Left lung (tissue), 10 donors: Measurements from ENCODE around the gene PTPRZ1. TPM values are rescaled to one million over a fixed set of nuclear protein-coding genes. Genes with fewer than 3 reads are reported as not detected.

Experiments used
- ATAC-seq: fragments of 200-7000 bp; cut with Tn5 transposase; one replicate; pipeline ENCODE4 v1.9.1; 2020; ENCODE audit warnings: moderate library complexity
- DNase-seq, 4 donors: peaks; one replicate each; pipeline ENCODE4 v3.0.0-alpha.2; 2013 to 2020
- H3K27ac ChIP-seq, 2 donors: fragments of 200-600 bp; sonication (generic) in 1 of 2; one replicate each; pipeline versions ENCODE4 v1.5.0 to v1.8.0; 2020 to 2021
- H3K27me3 ChIP-seq, 2 donors: fragments of 200-600 bp; sonication (generic) in 1 of 2; one replicate each; pipeline versions ENCODE4 v1.5.0 to v1.8.0; 2020 to 2021
- H3K36me3 ChIP-seq, 2 donors: fragments of 200-600 bp; sonication (generic) in 1 of 2; one replicate each; pipeline versions ENCODE4 v1.5.0 to v1.8.0; 2020 to 2021
- H3K4me1 ChIP-seq, 2 donors: fragments of 200-600 bp; one replicate each; pipeline ENCODE4 v1.8.0; 2021
- H3K4me3 ChIP-seq, 2 donors: fragments of 200-600 bp; sonication (generic) in 1 of 2; one replicate each; pipeline versions ENCODE4 v1.5.0 to v1.8.0; 2020 to 2021; ENCODE audit warnings: mild to moderate bottlenecking in 1 of 2
- H3K9me3 ChIP-seq, 2 donors: fragments of 200-600 bp; sonication (generic) in 1 of 2; one replicate each; pipeline versions ENCODE4 v1.5.0 to v1.8.0; 2020 to 2021
- CTCF ChIP-seq, 2 donors: fragments of 200-600 bp; sonication (generic) in 1 of 2; IDR thresholded peaks; one replicate each; pipeline versions ENCODE4 v1.5.0 to v1.8.0; 2021; ENCODE audit warnings: antibody characterized with exemption in 2 of 2
- intact Hi-C, 2 donors: fragments of 100-400 bp; cut with DNase I; formaldehyde crosslinking; loops; one replicate each; pipeline versions ENCODE4 v1.11.2 to v1.14.2; 2022
- polyA plus RNA-seq, 6 donors: library from polyadenylated mRNA; unstranded; fragments of 120-200 nt; gene quantifications; one replicate each; pipeline ENCODE4 v1.2.1, GENCODE V29; 2013; ENCODE audit not compliant: insufficient read length in 6 of 6
- total RNA-seq, 2 donors: library from RNA; stranded (reverse); fragmentation: NEBNext Ultra II Directional; extraction: Animal tissue kit (Norgen Biotek cat#: 25700); gene quantifications; one replicate each; pipeline ENCODE4 v1.2.1, GENCODE V29; 2021
- donor health status: DM: no; HTN: yes; CAD: no.
- donor health status: DM: no; HTN: no; CAD: no.

Gene PTPRZ1
- total and polyA plus RNA-seq, 8 donors, result 0.55 to 96.9 (median 68.8) TPM

GRCh38 chr7:122064971-122065370, 192.0 kb downstream of the PTPRZ1 start:
- no peaks in the 10 kb centered on the region for H3K9me3 ChIP-seq
- no peak for ATAC-seq
- no peak overlapping the region for H3K27ac ChIP-seq
- H3K27me3 ChIP-seq, result no peaks in the 10 kb centered on the region
- no peak for TF ChIP-seq CTCF (IDR thresholded peaks at IDR 0.05)
- no peak for DNase-seq
- H3K36me3 ChIP-seq, result no peaks in the 10 kb centered on the region
- H3K4me3 ChIP-seq, result no peak overlapping the region
- H3K4me1 ChIP-seq, result no peaks in the 10 kb centered on the region
- intact Hi-C loops, result no loop called here

- DNase-seq (no peak), ATAC-seq (no peak)
- Histone ChIP-seq H3K27ac (no peak overlapping the region), H3K4me3 (no peak overlapping the region), H3K4me1 (no peaks in the 10 kb centered on the region), H3K27me3 (no peaks in the 10 kb centered on the region), H3K36me3 (no peaks in the 10 kb centered on the region), H3K9me3 (no peaks in the 10 kb centered on the region)
- intact Hi-C loops, result no loop called here
- no peak for TF ChIP-seq CTCF (IDR thresholded peaks at IDR 0.05)
Observed at GRCh38 chr7:122067077-122067476, 194.1 kb downstream of the PTPRZ1 start.

- DNase-seq (no peak), ATAC-seq (no peak)
- intact Hi-C loops, result no loop called here
- no peaks in the 10 kb centered on the region for H3K27me3 ChIP-seq
- H3K4me3 ChIP-seq, result no peak overlapping the region
- H3K9me3 ChIP-seq, result no peaks in the 10 kb centered on the region
- TF ChIP-seq CTCF (IDR thresholded peaks at IDR 0.05), result no peak
- H3K27ac ChIP-seq, result no peak overlapping the region
- H3K36me3 ChIP-seq, result no peaks in the 10 kb centered on the region
- no peaks in the 10 kb centered on the region for H3K4me1 ChIP-seq
Observed at GRCh38 chr7:122068046-122068445, 195.1 kb downstream of the PTPRZ1 start.

GRCh38 chr7:122068999-122069398, 196.0 kb downstream of the PTPRZ1 start:
- no peak for ATAC-seq
- intact Hi-C loops, result no loop called here
- no peaks in the 10 kb centered on the region for H3K9me3 ChIP-seq
- peaks cover 0 to 1% of the 10 kb centered on the region in 2 donors for H3K36me3 ChIP-seq
- no peaks in the 10 kb centered on the region for H3K27me3 ChIP-seq
- no peak for DNase-seq
- H3K4me1 ChIP-seq, result no peaks in the 10 kb centered on the region
- TF ChIP-seq CTCF (IDR thresholded peaks at IDR 0.05), result no peak
- no peak overlapping the region for H3K27ac ChIP-seq
- H3K4me3 ChIP-seq, result no peak overlapping the region

- no peak for TF ChIP-seq CTCF (IDR thresholded peaks at IDR 0.05)
- Histone ChIP-seq H3K27ac (no peak overlapping the region), H3K4me1 (no peaks in the 10 kb centered on the region), H3K27me3 (no peaks in the 10 kb centered on the region), H3K9me3 (no peaks in the 10 kb centered on the region), H3K36me3 (peaks cover 0 to 12% of the 10 kb centered on the region in 2 donors), H3K4me3 (no peak overlapping the region)
- intact Hi-C loops, result no loop called here
- ATAC-seq (no peak), DNase-seq (no peak)
Observed at GRCh38 chr7:122070062-122070461, 197.1 kb downstream of the PTPRZ1 start.
